Measurements from ENCODE around the gene SRSF11. TPM values are rescaled to one million over a fixed set of nuclear protein-coding genes. Genes with fewer than 3 reads are reported as not detected.
A peak's percentile ranks its signal among the peaks of the same experiment; 100 is the strongest.

The SRSF11 gene, protein sequence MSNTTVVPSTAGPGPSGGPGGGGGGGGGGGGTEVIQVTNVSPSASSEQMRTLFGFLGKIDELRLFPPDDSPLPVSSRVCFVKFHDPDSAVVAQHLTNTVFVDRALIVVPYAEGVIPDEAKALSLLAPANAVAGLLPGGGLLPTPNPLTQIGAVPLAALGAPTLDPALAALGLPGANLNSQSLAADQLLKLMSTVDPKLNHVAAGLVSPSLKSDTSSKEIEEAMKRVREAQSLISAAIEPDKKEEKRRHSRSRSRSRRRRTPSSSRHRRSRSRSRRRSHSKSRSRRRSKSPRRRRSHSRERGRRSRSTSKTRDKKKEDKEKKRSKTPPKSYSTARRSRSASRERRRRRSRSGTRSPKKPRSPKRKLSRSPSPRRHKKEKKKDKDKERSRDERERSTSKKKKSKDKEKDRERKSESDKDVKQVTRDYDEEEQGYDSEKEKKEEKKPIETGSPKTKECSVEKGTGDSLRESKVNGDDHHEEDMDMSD
- total RNA-seq (322 and 333 TPM in 2 replicates), polyA plus RNA-seq (243 and 419 TPM in 2 replicates), polyA minus RNA-seq (127 and 157 TPM in 2 replicates)
- total RNA-seq (2013): 207 TPM

DNA sequence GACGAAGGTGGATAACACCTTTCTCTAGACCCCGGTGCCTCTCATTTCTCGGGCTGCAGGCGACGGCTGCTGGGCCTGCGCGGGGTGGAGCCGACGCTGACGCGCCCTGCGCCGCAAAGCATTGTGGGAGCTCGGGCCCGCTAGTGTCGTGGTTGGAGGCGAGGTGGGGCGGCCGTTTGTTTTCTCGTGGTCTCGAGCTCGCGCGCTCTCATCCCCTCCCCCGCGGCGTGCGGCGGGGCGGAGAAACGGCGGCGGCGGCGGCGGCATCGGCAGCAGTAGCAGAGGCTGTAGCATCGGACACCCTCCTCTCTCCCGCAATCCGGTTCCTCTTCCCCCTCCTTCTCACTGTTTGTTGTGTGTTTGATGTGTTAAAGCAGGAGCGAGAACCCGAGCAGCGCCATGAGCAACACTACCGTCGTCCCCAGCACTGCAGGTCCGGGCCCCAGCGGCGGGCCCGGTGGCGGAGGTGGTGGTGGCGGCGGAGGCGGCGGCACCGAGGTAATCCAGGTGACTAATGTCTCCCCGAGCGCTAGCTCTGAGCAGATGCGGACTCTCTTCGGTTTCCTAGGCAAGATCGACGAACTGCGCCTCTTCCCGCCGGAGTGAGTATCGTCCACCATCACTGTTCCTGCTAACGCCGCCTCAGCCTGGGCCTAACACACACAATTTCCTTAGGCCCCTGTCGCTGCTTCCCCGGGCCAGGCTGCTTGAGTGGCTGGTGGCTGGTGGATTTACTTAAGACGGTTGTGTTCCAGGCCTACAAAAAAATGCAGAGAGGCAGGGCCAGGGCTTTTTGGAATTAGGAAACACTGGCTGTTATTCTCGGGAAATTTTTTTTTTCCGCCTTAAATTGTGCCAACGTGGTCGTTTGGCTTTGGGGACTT, at the start of gene SRSF11:
Gene SRSF11, plus strand, starts transcription at position 143 of the 884 bp plus-strand sequence. Its CDS starts 257 bp downstream, at position 400.
- H3K27me3 ChIP-seq (replicated peaks in 1 of 4; ENCODE audit: control extremely low read depth in 1 of 4, control insufficient read depth in 3 of 4, insufficient read depth in 4 of 4, low read length in 3 of 4): no peaks in the 10 kb centered on the region
- peak within 1 kb of the TSS; percentile 82 for H2AFZ ChIP-seq (ENCODE audit: insufficient read depth, low read depth, low read length, poor library complexity, severe bottlenecking)
- under 1% methylated on average over 55 of the region's 74 CpGs for WGBS (ENCODE audit: insufficient coverage)
- intact Hi-C loops (cut with micrococcal nuclease): loop anchor here (1.0 kb wide), 4 partner anchors 16 to 860 kb away; partner anchors contain the start of genes ANKRD13C, CTH, LRRC40 and ZRANB2
- no peaks in the 10 kb centered on the region for H3K9me3 Mint-ChIP-seq (ENCODE audit: insufficient read depth)
- peak; percentile 97 for DNase-seq
- CTCF ChIA-PET: interaction anchor here (1.1 to 1.9 kb wide), 2 partner anchors 16 to 133 kb away, joined by 4 to 12 read pairs; partner anchors contain the start of genes ANKRD13C and LRRC40
- H3K4me1 ChIP-seq (ENCODE audit: control insufficient read depth in 2 of 2, insufficient read depth in 2 of 2, low read length in 2 of 2): peaks cover 11 to 25% of the 10 kb centered on the region in 2 donors
- H3K9ac ChIP-seq (ENCODE audit: low read length): peak within 1 kb of the TSS; percentile 86
- H3K4me1 Mint-ChIP-seq: peaks cover 47% of the 10 kb centered on the region
- POLR2A ChIA-PET: interaction anchor here (0.6 to 1.9 kb wide), 6 partner anchors 11 to 189 kb away, joined by 3 to 14 read pairs (median 4); partner anchors contain the start of genes ANKRD13C, CTH and LRRC40
- H3K4me3 ChIP-seq (ENCODE audit: control extremely low read depth in 1 of 5, extremely low read depth in 1 of 5, insufficient read depth in 1 of 5, low read depth in 2 of 5, low read length in 4 of 5): peak within 1 kb of the TSS; percentile 69 to 81 (median 79)
- no peaks in the 10 kb centered on the region for H3K9me3 ChIP-seq (ENCODE audit: control extremely low read depth in 1 of 3, control insufficient read depth in 2 of 3, insufficient read depth in 1 of 3, low read length in 2 of 3)
- peak within 1 kb of the TSS; percentile 67 for H3K4me2 ChIP-seq (replicated peaks; ENCODE audit: low read depth, low read length, poor library complexity, severe bottlenecking)
- peak within 1 kb of the TSS; percentile 97 for H3K27ac Mint-ChIP-seq
- peaks cover 12% of the 10 kb centered on the region for H4K20me1 ChIP-seq (ENCODE audit: control insufficient read depth, insufficient read depth, low read length, poor library complexity, severe bottlenecking)
- H3K27me3 Mint-ChIP-seq: no peaks in the 10 kb centered on the region
- TF ChIP-seq CTCF (IDR thresholded peaks at IDR 0.05): no peak
- TF ChIP-seq EZH2 (IDR thresholded peaks at IDR 0.05; ENCODE audit: borderline replicate concordance, insufficient read depth, low read depth, low read length, poor library complexity, severe bottlenecking): no peak
- peaks cover 84% of the 10 kb centered on the region for H3K79me2 ChIP-seq (ENCODE audit: control insufficient read depth, insufficient read depth, low read length)
- H3K4me3 Mint-ChIP-seq: peak within 1 kb of the TSS; percentile 93
- ATAC-seq (ENCODE audit: low read depth): peak; percentile 96
- H3K36me3 ChIP-seq (replicated peaks in 1 of 2; ENCODE audit: control extremely low read depth in 1 of 2, control insufficient read depth in 1 of 2, extremely low read depth in 1 of 2, insufficient read depth in 2 of 2, low read length in 1 of 2): peaks cover 1 to 21% of the 10 kb centered on the region in 2 experiments
- H3K27ac ChIP-seq (ENCODE audit: low read length in 2 of 2): peak within 1 kb of the TSS; percentile 94
